Neural progenitor cell (in vitro differentiated cells): ENCODE results near the gene ZNF385C. TPM values are rescaled to one million over a fixed set of nuclear protein-coding genes. Genes with fewer than 3 reads are reported as not detected.
A peak's percentile ranks its signal among the peaks of the same experiment; 100 is the strongest.

Experiments
- DNase-seq: peaks from one replicate; pipeline ENCODE4 v3.0.0-alpha.2; 2016; ENCODE audit warnings: low spot score
- H2AFZ ChIP-seq: fragments of 200-600 bp; sonication (generic); replicated peaks from 2 replicates; pipeline ENCODE4 v1.6.1; 2016; ENCODE audit warnings: antibody characterized with exemption
- H3F3A ChIP-seq: fragments of 200-600 bp; sonication (generic); 2 replicates; pipeline ENCODE4 v1.6.1; 2016; ENCODE audit warnings: antibody characterized with exemption, low read depth
- H3K27ac ChIP-seq: fragments of 200-600 bp; sonication (generic); 2 replicates; pipeline ENCODE4 v1.5.1; 2016; ENCODE audit warnings: mild to moderate bottlenecking
- H3K27me3 ChIP-seq: fragments of 200-600 bp; sonication (generic); 2 replicates; pipeline ENCODE4 v1.6.1; 2016; ENCODE audit warnings: mild to moderate bottlenecking, moderate library complexity
- H3K36me3 ChIP-seq: fragments of 200-600 bp; sonication (generic); 2 replicates; pipeline ENCODE4 v1.5.1; 2016
- H3K4me1 ChIP-seq: fragments of 200-600 bp; sonication (generic); 2 replicates; pipeline ENCODE4 v1.6.1; 2016; ENCODE audit warnings: mixed run types
- H3K4me2 ChIP-seq: fragments of 200-600 bp; sonication (generic); 2 replicates; pipeline ENCODE4 v1.6.1; 2016
- H3K4me3 ChIP-seq: fragments of 200-600 bp; sonication (generic); 2 replicates; pipeline ENCODE4 v1.5.1; 2016
- H3K79me2 ChIP-seq: fragments of 200-600 bp; sonication (generic); 2 replicates; pipeline ENCODE4 v1.6.1; 2016; ENCODE audit warnings: low read depth
- H3K9ac ChIP-seq: fragments of 200-600 bp; sonication (generic); 2 replicates; pipeline ENCODE4 v1.6.1; 2016
- H3K9me3 ChIP-seq: fragments of 200-600 bp; sonication (generic); 2 replicates; pipeline ENCODE4 v1.5.1; 2016; ENCODE audit warnings: low read depth
- H4K20me1 ChIP-seq: fragments of 200-600 bp; sonication (generic); 2 replicates; pipeline ENCODE4 v1.6.1; 2016; ENCODE audit warnings: low read depth
- H3K27ac Mint-ChIP-seq: 3 replicates; pipeline ENCODE4 v1.8.0; 2021; ENCODE audit warnings: mixed read lengths
- H3K27me3 Mint-ChIP-seq: 2 replicates; pipeline ENCODE4 v1.8.0; 2022; ENCODE audit warnings: low read depth, mild to moderate bottlenecking, inconsistent platforms, moderate library complexity, mixed read lengths; ENCODE audit not compliant: insufficient read depth
- H3K36me3 Mint-ChIP-seq: 3 replicates; pipeline ENCODE4 v1.8.0; 2021; ENCODE audit warnings: mixed read lengths
- H3K4me1 Mint-ChIP-seq: 3 replicates; pipeline ENCODE4 v1.8.0; 2021; ENCODE audit warnings: mixed read lengths
- H3K4me3 Mint-ChIP-seq: 3 replicates; pipeline ENCODE4 v1.8.0; 2021; ENCODE audit warnings: mild to moderate bottlenecking, moderate library complexity, mixed read lengths
- H3K9me3 Mint-ChIP-seq: 3 replicates; pipeline ENCODE4 v1.8.0; 2020; ENCODE audit warnings: mixed read lengths
- CTCF ChIP-seq: fragments of 200-600 bp; sonication (generic); IDR thresholded peaks from 2 replicates; pipeline ENCODE4 v1.5.1; 2017; ENCODE audit warnings: antibody characterized with exemption, mild to moderate bottlenecking
- EZH2 ChIP-seq: fragments of 200-600 bp; sonication (generic); IDR thresholded peaks from 2 replicates; pipeline ENCODE4 v1.6.1; 2017; ENCODE audit warnings: antibody characterized with exemption, mild to moderate bottlenecking, moderate library complexity
- EZH2phosphoT487 ChIP-seq: fragments of 200-600 bp; sonication (generic); IDR thresholded peaks from 2 replicates; pipeline ENCODE4 v1.6.1; 2017; ENCODE audit warnings: antibody characterized with exemption
- total RNA-seq: library from RNA; depleted of rRNA; stranded (reverse); fragments of >200 nt; gene quantifications from 2 replicates; pipeline ENCODE4 v1.2.3, GENCODE V29; 2015; ENCODE audit warnings: low replicate concordance

Gene ZNF385C
- total RNA-seq, 1 donor from 2014 or later = 5.0 TPM

GRCh38 chr17:42027590-42027889, 70.7 kb downstream of the ZNF385C start:
- Histone ChIP-seq H2AFZ (no peak overlapping the region), H3K27ac (peak overlapping the region; percentile 28), H3K9ac (no peak overlapping the region), H3K79me2 (no peaks in the 10 kb centered on the region), H3K36me3 (no peaks in the 10 kb centered on the region), H3K27me3 (no peaks in the 10 kb centered on the region), H3K4me1 (peaks cover 27% of the 10 kb centered on the region), H4K20me1 (no peaks in the 10 kb centered on the region), H3F3A (peaks cover 55% of the 10 kb centered on the region), H3K4me3 (peak overlapping the region; percentile 19), H3K9me3 (no peaks in the 10 kb centered on the region), H3K4me2 (peak overlapping the region; percentile 71)
- peaks cover 57% of the 10 kb centered on the region for H3K4me1 Mint-ChIP-seq
- H3K36me3 Mint-ChIP-seq = no peaks in the 10 kb centered on the region
- H3K4me3 Mint-ChIP-seq = peak overlapping the region; percentile 70
- H3K9me3 Mint-ChIP-seq = no peaks in the 10 kb centered on the region
- no peak overlapping the region for H3K27ac Mint-ChIP-seq
- no peak for DNase-seq
- no peak for TF ChIP-seq CTCF
- TF ChIP-seq EZH2 = no peak
- no peak for TF ChIP-seq EZH2phosphoT487
- H3K27me3 Mint-ChIP-seq = peaks cover 11% of the 10 kb centered on the region

GRCh38 chr17:42026857-42027589, 71.2 kb downstream of the ZNF385C start:
- Histone ChIP-seq H3K27ac (peak overlapping the region; percentile 28), H2AFZ (no peak overlapping the region), H3K9me3 (no peaks in the 10 kb centered on the region), H3K36me3 (no peaks in the 10 kb centered on the region), H3K4me3 (peak overlapping the region; percentile 13), H3K4me2 (peak overlapping the region; percentile 71), H3K79me2 (no peaks in the 10 kb centered on the region), H4K20me1 (no peaks in the 10 kb centered on the region), H3K27me3 (no peaks in the 10 kb centered on the region), H3K4me1 (peaks cover 27% of the 10 kb centered on the region), H3K9ac (no peak overlapping the region), H3F3A (peaks cover 56% of the 10 kb centered on the region)
- TF ChIP-seq EZH2 (no peak), CTCF (no peak), EZH2phosphoT487 (no peak)
- Mint-ChIP-seq H3K4me1 (peaks cover 57% of the 10 kb centered on the region), H3K4me3 (peak overlapping the region; percentile 70), H3K27ac (peak overlapping the region; percentile 57), H3K27me3 (peaks cover 7% of the 10 kb centered on the region), H3K36me3 (peaks cover 4% of the 10 kb centered on the region), H3K9me3 (no peaks in the 10 kb centered on the region)
- DNase-seq = peak; percentile 53

- no peaks in the 10 kb centered on the region for H3K27me3 ChIP-seq
- H3K9me3 ChIP-seq = no peaks in the 10 kb centered on the region
- no peak overlapping the region for H3K9ac ChIP-seq
- H3K4me2 ChIP-seq = no peak overlapping the region
- H3K36me3 ChIP-seq = no peaks in the 10 kb centered on the region
- no peak overlapping the region for H3K27ac ChIP-seq
- DNase-seq = no peak
- peaks cover 29% of the 10 kb centered on the region for H3K4me1 ChIP-seq
- peaks cover under 1% of the 10 kb centered on the region for H4K20me1 ChIP-seq
- Mint-ChIP-seq H3K4me1 (peaks cover 54% of the 10 kb centered on the region), H3K4me3 (peak overlapping the region; percentile 1), H3K36me3 (peaks cover 8% of the 10 kb centered on the region), H3K27ac (peak overlapping the region; percentile 48), H3K27me3 (peaks cover 5% of the 10 kb centered on the region), H3K9me3 (no peaks in the 10 kb centered on the region)
- H3K4me3 ChIP-seq = no peak overlapping the region
- H3F3A ChIP-seq = peaks cover 56% of the 10 kb centered on the region
- H2AFZ ChIP-seq = no peak overlapping the region
- TF ChIP-seq CTCF (no peak), EZH2 (no peak), EZH2phosphoT487 (no peak)
- H3K79me2 ChIP-seq = peaks cover 8% of the 10 kb centered on the region
These were observed 72.3 kb downstream of the ZNF385C start for GRCh38 chr17:42025936-42026335.
